SU-DHL-6 (cell line): ENCODE data around the gene FOXA2.

Experiments used
- CTCF ChIP-seq: fragments of 200-600 bp; sonication (generic); IDR thresholded peaks from one replicate; pipeline ENCODE4 v1.5.1; 2017; ENCODE audit warnings: antibody characterized with exemption, mild to moderate bottlenecking, low read length, moderate library complexity; ENCODE audit not compliant: insufficient read depth, poor library complexity, severe bottlenecking
- EZH2phosphoT487 ChIP-seq: fragments of 200-600 bp; sonication (generic), shearing (Covaris generic); conservative IDR thresholded peaks from 2 replicates; pipeline ENCODE4 v1.6.1; 2018; ENCODE audit warnings: mild to moderate bottlenecking, antibody characterized with exemption, low read length, moderate library complexity, mixed read lengths

DNA sequence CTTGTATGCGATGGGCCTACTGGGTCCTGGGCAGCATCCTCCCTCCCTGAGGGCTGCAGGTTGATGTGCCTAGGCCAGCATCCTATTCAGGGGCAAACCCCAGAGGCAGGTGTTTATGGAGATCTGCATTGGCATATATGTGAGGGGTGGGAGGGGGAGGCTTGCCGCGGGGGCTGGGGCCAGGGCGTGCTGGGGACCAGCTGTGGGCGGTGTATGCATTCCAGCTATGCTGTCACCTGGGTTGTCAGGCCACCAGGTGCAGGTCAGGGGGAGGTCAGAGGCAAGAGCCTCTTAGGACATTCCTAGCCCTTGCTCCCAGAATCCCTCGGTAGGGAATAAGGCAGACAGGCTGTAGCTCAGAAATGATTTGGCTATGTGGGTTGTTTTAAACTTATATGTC lies 11.9 kb downstream of the FOXA2 start:
- TF ChIP-seq CTCF, result no peak
- TF ChIP-seq EZH2phosphoT487, result no peak
